ENCODE data around the gene RIMBP2.

DNA sequence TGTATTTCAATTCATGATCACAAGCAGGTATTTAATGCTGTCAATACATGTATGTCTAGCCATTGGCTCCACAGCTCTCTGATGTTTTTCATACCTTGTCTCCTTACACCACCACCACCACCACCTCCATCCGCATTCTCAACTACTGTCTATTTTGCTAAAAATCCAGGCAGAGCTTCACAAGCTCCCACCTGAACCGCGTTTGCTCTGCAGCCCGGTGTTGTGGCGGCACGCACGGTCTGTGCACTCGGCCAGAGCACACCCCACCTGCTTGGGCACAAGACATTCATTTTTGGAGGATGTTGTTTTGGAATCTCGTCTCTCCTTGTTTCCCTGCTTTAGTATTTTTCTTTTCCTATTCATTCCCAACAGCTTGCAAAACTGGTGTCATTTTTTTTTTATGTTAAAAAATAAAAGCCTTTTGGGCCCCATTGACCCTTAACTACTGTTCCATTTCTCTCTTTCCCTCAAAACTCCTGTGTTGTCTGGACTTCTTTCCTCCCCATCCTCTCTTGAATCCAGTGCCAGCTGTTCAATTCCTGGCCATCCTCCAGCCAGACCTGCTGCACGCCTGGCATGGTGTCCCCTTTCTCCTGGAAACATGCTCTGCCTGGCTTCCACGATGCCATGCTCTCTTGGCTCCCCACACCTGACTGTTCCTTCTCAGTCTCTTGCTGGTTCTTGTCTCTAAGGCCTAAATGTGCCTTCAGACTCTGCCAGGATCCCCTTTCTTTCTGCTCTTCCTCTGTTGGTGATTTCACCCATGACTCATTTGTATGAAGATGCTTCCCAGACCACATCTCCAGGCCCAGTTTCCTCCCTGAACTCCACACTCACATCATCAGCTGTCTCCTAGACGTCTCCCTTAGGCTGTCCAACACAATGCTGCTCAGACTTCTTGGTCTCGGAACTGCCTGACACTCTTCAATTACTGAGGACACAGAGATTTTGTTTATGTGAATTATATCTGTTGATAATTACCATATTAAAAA lies 340.5 kb downstream of the RIMBP2 start:
- TF ChIP-seq GATA3 (IDR thresholded peaks at IDR 0.05; ENCODE audit: low read depth, low read length) (no peak), GATA2 (IDR thresholded peaks at IDR 0.05; ENCODE audit: low read depth, low read length) (no peak)

All from SH-SY5Y (cell line).